ENCODE results near the gene DEK.

DEK gene

GRCh38 chr6:18246205-18246604 lies 18.1 kb downstream of the DEK start:
- Histone ChIP-seq H3K9me3 (ENCODE audit: insufficient read depth, low read depth, low read length) (no peaks in the 10 kb centered on the region), H3K27ac (ENCODE audit: low read length) (no peak overlapping the region), H3K36me3 (ENCODE audit: insufficient read depth, low read depth, low read length) (peaks cover 98% of the 10 kb centered on the region), H3K9ac (ENCODE audit: low read depth, low read length) (no peak overlapping the region), H3K4me3 (ENCODE audit: low read length) (no peak overlapping the region), H3K4me1 (ENCODE audit: insufficient read depth, low read length) (no peaks in the 10 kb centered on the region), H3K27me3 (ENCODE audit: insufficient read depth, low read length) (no peaks in the 10 kb centered on the region)

GRCh38 chr6:18245642-18246041 lies 18.7 kb downstream of the DEK start:
- H3K27ac ChIP-seq (ENCODE audit: low read length), result no peak overlapping the region
- no peak overlapping the region for H3K9ac ChIP-seq (ENCODE audit: low read depth, low read length)
- no peaks in the 10 kb centered on the region for H3K27me3 ChIP-seq (ENCODE audit: insufficient read depth, low read length)
- H3K4me3 ChIP-seq (ENCODE audit: low read length), result no peak overlapping the region
- H3K4me1 ChIP-seq (ENCODE audit: insufficient read depth, low read length), result peaks cover 2% of the 10 kb centered on the region; the same call in 1 of the 2 replicates
- peaks cover 98% of the 10 kb centered on the region for H3K36me3 ChIP-seq (ENCODE audit: insufficient read depth, low read depth, low read length)
- H3K9me3 ChIP-seq (ENCODE audit: insufficient read depth, low read depth, low read length), result no peaks in the 10 kb centered on the region

GRCh38 chr6:18245079-18245478 lies 19.3 kb downstream of the DEK start:
- Histone ChIP-seq H3K27me3 (ENCODE audit: insufficient read depth, low read length) (no peaks in the 10 kb centered on the region), H3K9me3 (ENCODE audit: insufficient read depth, low read depth, low read length) (no peaks in the 10 kb centered on the region), H3K4me3 (ENCODE audit: low read length) (no peak overlapping the region), H3K9ac (ENCODE audit: low read depth, low read length) (no peak overlapping the region), H3K36me3 (ENCODE audit: insufficient read depth, low read depth, low read length) (peaks cover 99% of the 10 kb centered on the region), H3K27ac (ENCODE audit: low read length) (no peak overlapping the region), H3K4me1 (ENCODE audit: insufficient read depth, low read length) (peaks cover 3% of the 10 kb centered on the region; the same call in 1 of the 2 replicates)

GRCh38 chr6:18244251-18244650 lies 20.1 kb downstream of the DEK start:
- Histone ChIP-seq H3K27ac (ENCODE audit: low read length) (no peak overlapping the region), H3K4me3 (ENCODE audit: low read length) (no peak overlapping the region), H3K9ac (ENCODE audit: low read depth, low read length) (no peak overlapping the region), H3K27me3 (ENCODE audit: insufficient read depth, low read length) (no peaks in the 10 kb centered on the region), H3K4me1 (ENCODE audit: insufficient read depth, low read length) (peaks cover 3% of the 10 kb centered on the region; the same call in 1 of the 2 replicates), H3K9me3 (ENCODE audit: insufficient read depth, low read depth, low read length) (no peaks in the 10 kb centered on the region), H3K36me3 (ENCODE audit: insufficient read depth, low read depth, low read length) (peaks cover 99% of the 10 kb centered on the region)

DNA sequence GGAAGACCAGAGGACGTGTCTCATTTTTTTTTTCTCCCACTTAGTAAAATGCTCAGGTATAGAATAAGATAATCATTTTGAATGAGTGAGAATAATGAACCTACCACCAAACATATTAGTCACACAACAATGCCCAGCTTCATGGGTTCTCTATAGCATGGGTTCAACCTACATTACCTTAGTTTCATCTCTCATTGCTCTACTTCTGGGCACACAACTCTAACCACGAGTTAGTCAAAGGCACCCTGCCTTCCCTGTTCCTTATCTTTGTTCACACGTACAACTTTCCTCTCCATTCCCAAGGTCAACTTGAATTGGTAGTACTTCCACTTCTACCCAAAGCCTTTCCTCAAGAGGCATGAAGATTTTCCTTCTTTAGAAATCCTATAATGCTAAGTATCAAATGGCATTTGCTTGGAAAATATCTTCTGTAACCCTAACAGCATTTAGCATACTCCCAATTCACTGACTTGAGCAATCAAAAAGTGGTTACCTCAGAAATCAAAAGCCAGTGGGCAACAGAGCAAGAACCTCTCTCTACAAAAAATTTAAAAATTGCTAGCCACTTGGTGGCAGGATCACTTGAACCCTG lies 20.9 kb downstream of the DEK start:
- H3K36me3 ChIP-seq (ENCODE audit: insufficient read depth, low read depth, low read length), result peaks cover 98% of the 10 kb centered on the region
- no peaks in the 10 kb centered on the region for H3K27me3 ChIP-seq (ENCODE audit: insufficient read depth, low read length)
- no peak overlapping the region for H3K4me3 ChIP-seq (ENCODE audit: low read length)
- H3K9ac ChIP-seq (ENCODE audit: low read depth, low read length), result no peak overlapping the region
- H3K27ac ChIP-seq (ENCODE audit: low read length), result no peak overlapping the region
- no peaks in the 10 kb centered on the region for H3K9me3 ChIP-seq (ENCODE audit: insufficient read depth, low read depth, low read length)
- peaks cover 3% of the 10 kb centered on the region; the same call in 1 of the 2 replicates for H3K4me1 ChIP-seq (ENCODE audit: insufficient read depth, low read length)

DNA sequence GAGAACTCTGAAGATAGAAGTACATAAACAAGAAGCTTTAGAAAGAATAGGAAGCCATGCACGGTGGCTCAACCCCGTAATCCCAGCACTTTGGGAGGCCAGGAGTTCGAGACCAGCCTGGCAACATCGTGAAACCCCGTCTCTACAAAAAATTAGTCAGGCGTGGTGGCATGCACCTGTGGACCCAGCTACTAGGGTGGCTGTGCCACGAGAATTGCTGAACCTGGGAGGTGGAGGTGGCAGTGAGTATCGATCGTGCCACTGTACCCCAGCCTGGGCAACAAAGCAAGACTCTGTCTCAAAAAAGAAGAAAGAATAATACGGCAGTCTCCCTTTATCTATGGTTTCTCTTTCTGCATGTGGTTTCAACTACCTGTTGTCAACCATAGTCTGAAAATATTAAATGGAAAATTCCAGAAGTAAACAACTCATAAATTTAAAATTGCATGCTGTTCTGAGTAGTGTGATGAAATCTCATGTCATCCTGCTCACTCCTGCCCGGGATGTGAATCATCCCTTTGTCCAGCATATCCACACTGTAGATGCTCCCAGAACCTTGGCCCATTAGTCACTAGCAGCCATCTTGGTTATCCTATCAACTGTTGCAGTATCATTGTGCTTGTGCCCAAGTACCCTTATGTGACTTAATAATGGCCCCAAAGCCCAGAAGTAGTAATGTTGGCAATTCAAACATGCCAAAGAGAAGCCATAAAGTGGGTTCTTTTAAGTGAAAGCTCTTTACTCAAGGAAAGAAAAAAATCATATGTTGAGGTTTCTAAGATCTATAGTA lies 22.1 kb downstream of the DEK start:
- Histone ChIP-seq H3K4me3 (ENCODE audit: low read length) (no peak overlapping the region), H3K36me3 (ENCODE audit: insufficient read depth, low read depth, low read length) (peaks cover 98% of the 10 kb centered on the region), H3K9me3 (ENCODE audit: insufficient read depth, low read depth, low read length) (no peaks in the 10 kb centered on the region), H3K4me1 (ENCODE audit: insufficient read depth, low read length) (peaks cover 3% of the 10 kb centered on the region; the same call in 1 of the 2 replicates), H3K9ac (ENCODE audit: low read depth, low read length) (no peak overlapping the region), H3K27me3 (ENCODE audit: insufficient read depth, low read length) (no peaks in the 10 kb centered on the region), H3K27ac (ENCODE audit: low read length) (no peak overlapping the region)

- no peaks in the 10 kb centered on the region for H3K27me3 ChIP-seq (ENCODE audit: insufficient read depth, low read length)
- no peak overlapping the region for H3K4me3 ChIP-seq (ENCODE audit: low read length)
- H3K4me1 ChIP-seq (ENCODE audit: insufficient read depth, low read length), result peaks cover 3% of the 10 kb centered on the region; the same call in 1 of the 2 replicates
- H3K9me3 ChIP-seq (ENCODE audit: insufficient read depth, low read depth, low read length), result no peaks in the 10 kb centered on the region
- no peak overlapping the region for H3K9ac ChIP-seq (ENCODE audit: low read depth, low read length)
- no peak overlapping the region for H3K27ac ChIP-seq (ENCODE audit: low read length)
- peaks cover 98% of the 10 kb centered on the region for H3K36me3 ChIP-seq (ENCODE audit: insufficient read depth, low read depth, low read length)
Measured at GRCh38 chr6:18241208-18242038, 22.9 kb downstream of the DEK start.

GRCh38 chr6:18240230-18240629 lies 24.1 kb downstream of the DEK start:
- H3K36me3 ChIP-seq (ENCODE audit: insufficient read depth, low read depth, low read length), result peaks cover 98% of the 10 kb centered on the region
- no peak overlapping the region for H3K27ac ChIP-seq (ENCODE audit: low read length)
- no peak overlapping the region for H3K4me3 ChIP-seq (ENCODE audit: low read length)
- H3K9ac ChIP-seq (ENCODE audit: low read depth, low read length), result no peak overlapping the region
- no peaks in the 10 kb centered on the region for H3K9me3 ChIP-seq (ENCODE audit: insufficient read depth, low read depth, low read length)
- H3K4me1 ChIP-seq (ENCODE audit: insufficient read depth, low read length), result peaks cover 3% of the 10 kb centered on the region; the same call in 1 of the 2 replicates
- H3K27me3 ChIP-seq (ENCODE audit: insufficient read depth, low read length), result no peaks in the 10 kb centered on the region

DNA sequence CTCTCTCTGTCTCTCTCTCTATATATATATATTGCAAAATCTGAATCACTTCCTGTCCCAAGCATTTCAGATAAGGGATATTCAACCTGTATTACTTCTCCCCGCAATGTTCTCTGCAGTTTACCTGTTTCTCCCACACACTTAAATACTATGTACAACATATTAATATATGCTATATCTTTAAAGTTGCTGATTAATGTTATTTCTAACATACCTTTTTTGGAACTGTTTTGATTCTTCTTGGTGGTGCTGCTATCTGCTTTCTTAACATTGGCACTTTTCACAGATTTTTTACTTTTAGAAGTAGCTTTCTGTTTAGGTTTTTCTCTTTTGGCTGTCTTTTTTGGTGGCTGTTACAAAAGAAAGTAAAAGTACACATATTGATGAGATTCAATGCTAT lies 27.2 kb downstream of the DEK start:
- H3K36me3 ChIP-seq (ENCODE audit: insufficient read depth, low read depth, low read length), result peaks cover 86% of the 10 kb centered on the region
- H3K4me1 ChIP-seq (ENCODE audit: insufficient read depth, low read length), result peaks cover 3% of the 10 kb centered on the region; the same call in 1 of the 2 replicates
- no peak overlapping the region for H3K9ac ChIP-seq (ENCODE audit: low read depth, low read length)
- no peak overlapping the region for H3K27ac ChIP-seq (ENCODE audit: low read length)
- peaks cover 7% of the 10 kb centered on the region; the same call in 1 of the 2 replicates for H3K9me3 ChIP-seq (ENCODE audit: insufficient read depth, low read depth, low read length)
- no peak overlapping the region for H3K4me3 ChIP-seq (ENCODE audit: low read length)
- no peaks in the 10 kb centered on the region for H3K27me3 ChIP-seq (ENCODE audit: insufficient read depth, low read length)

- Histone ChIP-seq H3K27me3 (ENCODE audit: insufficient read depth, low read length) (no peaks in the 10 kb centered on the region), H3K27ac (ENCODE audit: low read length) (no peak overlapping the region), H3K4me3 (ENCODE audit: low read length) (no peak overlapping the region), H3K9me3 (ENCODE audit: insufficient read depth, low read depth, low read length) (peaks cover 14% of the 10 kb centered on the region), H3K36me3 (ENCODE audit: insufficient read depth, low read depth, low read length) (peaks cover 81% of the 10 kb centered on the region), H3K4me1 (ENCODE audit: insufficient read depth, low read length) (no peaks in the 10 kb centered on the region; the same call in 1 of the 2 replicates), H3K9ac (ENCODE audit: low read depth, low read length) (no peak overlapping the region)
Measured at GRCh38 chr6:18235524-18235923, 28.8 kb downstream of the DEK start.

GRCh38 chr6:18234564-18234963 lies 29.8 kb downstream of the DEK start:
- no peak overlapping the region for H3K4me3 ChIP-seq (ENCODE audit: low read length)
- H3K27ac ChIP-seq (ENCODE audit: low read length), result no peak overlapping the region
- H3K4me1 ChIP-seq (ENCODE audit: insufficient read depth, low read length), result no peaks in the 10 kb centered on the region
- H3K27me3 ChIP-seq (ENCODE audit: insufficient read depth, low read length), result no peaks in the 10 kb centered on the region
- peaks cover 76% of the 10 kb centered on the region for H3K36me3 ChIP-seq (ENCODE audit: insufficient read depth, low read depth, low read length)
- no peak overlapping the region for H3K9ac ChIP-seq (ENCODE audit: low read depth, low read length)
- peaks cover 17% of the 10 kb centered on the region for H3K9me3 ChIP-seq (ENCODE audit: insufficient read depth, low read depth, low read length)

Data from iPS-20b (cell line).